DMS53 treated with DMSO at 0.1 percent for 48 hours (cell line): ENCODE results near the gene BRD3OS.

Source experiments
- DNase-seq: peaks from one replicate; lab custom pipeline; 2025; ENCODE audit not compliant: unreplicated experiment; lab: John Stamatoyannopoulos, UW

Gene BRD3OS

GRCh38 chr9:134004131-134004873, 21.0 kb upstream of the BRD3OS start:
- DNase-seq = no peak

DNA sequence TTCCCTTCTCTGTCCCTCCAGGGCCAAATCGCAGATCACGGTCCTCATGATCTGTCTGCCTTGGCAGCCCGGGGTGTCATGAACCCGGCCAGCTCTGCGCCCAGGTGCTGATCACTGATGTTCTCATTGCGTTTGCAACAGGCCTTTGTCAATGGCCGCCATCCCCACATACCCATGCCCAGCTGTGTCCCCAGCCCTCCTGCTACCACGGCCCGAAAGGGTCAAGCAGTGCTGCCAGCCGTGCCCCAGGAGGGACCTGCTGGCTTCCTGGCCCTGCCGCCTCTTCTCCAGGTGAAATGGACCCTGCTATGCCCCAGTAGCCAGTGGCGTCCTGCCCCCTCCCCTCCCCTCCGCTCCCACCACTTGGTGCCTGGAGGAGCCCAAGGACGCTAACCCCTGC, 20.4 kb upstream of the BRD3OS start:
- no peak for DNase-seq

DNA sequence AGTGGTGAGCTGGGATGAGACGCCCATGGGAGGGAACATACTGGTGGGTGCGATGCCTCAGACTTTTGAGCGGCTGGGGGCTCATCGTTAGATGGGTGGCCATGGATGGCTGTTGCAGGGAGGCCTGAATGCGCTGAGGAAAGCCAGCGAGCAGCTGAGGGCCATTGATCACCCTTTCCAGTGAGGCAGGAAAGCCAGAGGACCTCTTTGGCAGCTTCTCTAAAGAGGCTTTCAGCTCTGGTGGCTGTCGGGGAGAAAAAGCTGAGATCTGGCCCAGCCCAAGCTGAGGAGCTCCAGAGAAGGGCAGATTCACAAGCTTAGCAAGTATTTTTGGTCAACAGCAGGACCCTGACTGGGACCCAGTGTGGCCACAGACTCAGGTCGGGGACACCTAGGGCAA, 19.9 kb upstream of the BRD3OS start:
- no peak for DNase-seq

- DNase-seq = no peak
Measured at GRCh38 chr9:134007150-134007549, 18.1 kb upstream of the BRD3OS start.

GRCh38 chr9:134007571-134007970, 17.7 kb upstream of the BRD3OS start:
- no peak for DNase-seq

DNA sequence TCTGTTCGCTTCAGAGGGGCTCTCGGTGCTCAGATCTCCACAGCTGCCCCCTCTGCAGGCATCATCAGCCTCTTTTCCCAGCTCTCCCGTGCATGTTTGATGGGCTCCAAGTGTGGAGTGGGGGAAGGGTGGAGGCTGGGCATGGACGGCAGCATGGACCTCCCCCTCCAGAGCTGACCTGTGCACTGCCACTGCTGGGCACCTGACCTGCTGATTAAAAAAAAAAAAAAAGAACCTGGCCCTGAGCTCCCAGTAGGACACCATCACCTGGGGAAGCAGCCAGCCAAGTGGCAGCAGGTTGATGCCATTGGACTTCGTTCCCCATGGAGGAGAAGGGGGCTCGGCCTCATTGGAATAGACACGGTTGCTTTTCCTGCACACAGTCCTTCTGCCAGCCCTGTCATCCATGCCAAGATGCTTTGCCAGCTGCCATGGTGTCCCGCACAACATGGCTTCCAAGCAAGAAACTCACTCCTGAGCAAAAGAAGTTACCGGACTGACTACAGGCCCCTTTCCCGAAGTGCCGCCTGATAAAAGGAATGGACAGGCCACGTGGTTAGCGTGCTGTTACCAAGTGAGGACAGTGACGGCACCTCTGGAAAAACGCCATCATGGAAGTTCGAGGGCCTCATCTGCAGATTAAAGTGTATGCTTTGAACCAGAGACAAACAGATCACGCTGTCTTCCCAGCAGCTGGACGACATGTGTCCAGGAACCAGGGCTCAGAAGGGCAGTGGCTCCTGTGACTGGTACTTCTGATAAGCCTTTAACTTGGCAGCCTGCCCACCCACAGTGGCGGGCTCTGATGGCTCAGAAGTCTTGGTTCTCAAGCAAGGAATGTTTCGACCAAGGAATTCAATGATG, 14.7 kb upstream of the BRD3OS start:
- peak; percentile 49 for DNase-seq

DNA sequence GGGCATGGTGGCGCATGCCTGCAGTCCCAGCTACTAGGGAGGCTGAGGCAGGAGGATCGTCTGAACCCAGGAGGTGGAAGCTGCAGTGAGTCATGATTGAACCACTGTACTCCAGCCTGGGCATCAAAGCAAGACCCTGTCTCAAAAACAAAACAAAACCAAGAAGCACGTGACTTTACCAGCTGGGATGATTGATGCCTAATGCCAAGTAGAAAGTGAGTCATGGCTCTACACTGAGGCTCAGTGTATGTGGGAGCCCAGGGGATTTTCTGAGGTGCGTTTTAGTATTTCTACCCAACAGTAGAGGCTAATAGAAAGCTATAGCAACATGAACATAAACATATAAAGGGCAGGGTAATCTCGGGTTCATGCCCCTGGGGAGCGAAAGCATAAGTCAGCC, 13.9 kb upstream of the BRD3OS start:
- no peak for DNase-seq

DNA sequence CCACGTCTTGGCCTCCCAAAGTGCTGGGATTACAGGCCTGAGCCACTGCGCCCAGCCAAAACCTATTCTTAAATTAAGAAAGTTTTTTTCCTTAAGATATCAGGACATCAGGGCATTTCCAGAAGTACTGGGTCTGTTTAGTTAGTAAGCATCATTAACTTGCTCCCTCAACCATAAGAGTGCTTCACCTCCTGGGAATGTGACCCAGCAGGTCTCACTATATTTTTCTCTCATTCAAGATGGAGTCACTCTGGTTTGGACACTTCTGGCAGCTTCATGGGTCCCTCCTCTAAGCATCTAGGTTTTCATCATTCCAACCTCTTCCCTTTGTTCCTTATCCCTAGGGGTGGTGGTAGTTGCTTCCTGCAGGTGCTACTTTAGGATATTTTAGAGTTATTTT, 10.3 kb upstream of the BRD3OS start:
- DNase-seq = no peak

GRCh38 chr9:134024214-134024792, 978 bp upstream of the BRD3OS start:
- no peak for DNase-seq

- DNase-seq = peak; percentile 2
Measured at GRCh38 chr9:134025606-134026541, 593 bp downstream of the BRD3OS start.

GRCh38 chr9:134026581-134026980, 1.3 kb downstream of the BRD3OS start:
- DNase-seq = no peak

GRCh38 chr9:134026981-134027380, 1.7 kb downstream of the BRD3OS start:
- no peak for DNase-seq

DNA sequence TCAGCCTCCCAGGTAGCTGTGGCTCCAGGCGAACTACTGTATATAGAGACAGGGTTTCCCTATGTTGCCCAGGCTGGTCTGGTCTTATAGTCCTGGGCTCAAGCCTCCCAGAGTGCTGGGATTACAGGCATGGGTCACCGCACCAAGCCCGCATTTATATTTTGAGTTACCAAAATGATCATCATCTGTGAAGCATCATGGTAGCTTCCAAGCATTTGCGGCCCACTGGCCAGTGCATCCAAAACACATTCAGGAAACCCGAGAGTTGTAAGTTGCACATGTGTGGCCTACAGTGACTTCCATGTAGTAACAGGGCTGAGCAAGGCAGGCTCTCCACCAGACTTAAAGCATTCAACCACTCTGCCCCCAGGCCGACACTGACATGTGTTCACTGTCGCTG, 2.3 kb downstream of the BRD3OS start:
- DNase-seq = no peak

- DNase-seq = no peak
Measured at GRCh38 chr9:134028076-134028475, 2.8 kb downstream of the BRD3OS start.

GRCh38 chr9:134028575-134029247, 3.4 kb downstream of the BRD3OS start:
- no peak for DNase-seq

GRCh38 chr9:134029248-134030226, 4.3 kb downstream of the BRD3OS start:
- no peak for DNase-seq

DNA sequence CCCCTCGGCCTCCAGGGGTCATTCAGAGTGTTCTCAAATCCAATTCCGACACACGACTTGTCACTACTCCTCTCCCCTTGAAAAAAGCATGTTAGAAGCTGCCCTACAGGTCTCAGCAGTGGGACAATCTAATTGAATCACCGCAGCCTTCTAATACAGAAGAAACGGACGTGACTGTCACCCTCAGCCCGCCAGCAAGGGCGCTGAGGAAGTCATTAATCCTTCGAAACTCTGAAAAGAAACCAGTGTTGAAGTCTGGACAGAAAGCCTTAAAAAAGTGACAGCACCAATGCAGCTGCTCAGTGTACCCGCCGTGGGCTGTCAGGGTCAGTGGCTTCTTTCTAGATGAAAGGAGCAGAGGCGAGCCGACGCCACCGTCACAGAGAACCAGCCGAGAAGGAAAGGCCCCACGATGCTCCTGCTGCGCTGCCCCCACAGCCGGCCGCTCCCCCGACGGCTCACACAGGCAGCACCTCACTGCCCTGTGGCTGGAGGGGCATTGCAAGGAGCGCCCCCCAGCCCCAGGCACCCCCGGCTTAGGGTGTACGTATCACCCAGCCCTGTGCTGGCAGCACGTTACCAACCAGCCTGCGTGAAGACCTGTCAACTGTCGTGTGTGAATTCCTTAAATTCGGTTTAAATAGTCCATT, 5.7 kb downstream of the BRD3OS start:
- DNase-seq = no peak

- no peak for DNase-seq
Measured at GRCh38 chr9:134031783-134032182, 6.5 kb downstream of the BRD3OS start.
